Uterus (tissue), 2 donors: ENCODE results near the gene DPF3.

ENCODE experiments used
- CTCF ChIP-seq, 4 experiments: fragments of 200-600 bp in 2 of 4; fragments of 450-650 bp in 2 of 4; sonication (generic) in 2 of 4; IDR thresholded peaks; one replicate each; pipeline ENCODE4 v1.5.1; 2016 to 2019; ENCODE audit warnings: antibody characterized with exemption in 4 of 4, mild to moderate bottlenecking in 2 of 4, moderate library complexity in 1 of 4
- POLR2A ChIP-seq, 2 donors: fragments of 450-650 bp; IDR thresholded peaks; one replicate each; pipeline ENCODE4 v1.6.1; 2016; ENCODE audit warnings: antibody characterized with exemption in 2 of 2, mild to moderate bottlenecking in 1 of 2, moderate library complexity in 1 of 2

GRCh38 chr14:72808564-72808963, 85.3 kb downstream of the DPF3 start:
- TF ChIP-seq CTCF (IDR thresholded peaks at IDR 0.05) (no peak), POLR2A (IDR thresholded peaks at IDR 0.05) (no peak)
